ENCODE data around the gene SLIT1.

Gene SLIT1

DNA sequence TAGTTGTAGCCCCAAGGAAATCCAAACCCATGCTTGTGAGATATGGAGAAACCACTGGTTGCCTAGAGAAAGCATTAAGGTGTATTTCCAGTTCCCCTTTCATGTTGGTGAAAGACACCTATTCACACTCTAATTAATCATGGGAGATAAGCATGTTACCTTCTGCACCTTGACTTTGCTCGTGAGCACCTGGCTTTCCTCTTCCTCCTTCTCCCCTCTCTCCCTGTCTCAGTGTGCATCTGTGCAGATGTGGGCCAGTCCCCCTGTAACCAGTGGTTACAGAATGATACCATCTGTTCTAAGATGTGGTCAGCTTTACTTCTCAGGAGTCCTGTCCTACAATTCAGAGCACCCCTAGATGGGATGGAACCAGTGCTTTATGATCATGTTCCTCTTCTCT lies 193.0 kb downstream of the SLIT1 start:
- no peak for DNase-seq

DNA sequence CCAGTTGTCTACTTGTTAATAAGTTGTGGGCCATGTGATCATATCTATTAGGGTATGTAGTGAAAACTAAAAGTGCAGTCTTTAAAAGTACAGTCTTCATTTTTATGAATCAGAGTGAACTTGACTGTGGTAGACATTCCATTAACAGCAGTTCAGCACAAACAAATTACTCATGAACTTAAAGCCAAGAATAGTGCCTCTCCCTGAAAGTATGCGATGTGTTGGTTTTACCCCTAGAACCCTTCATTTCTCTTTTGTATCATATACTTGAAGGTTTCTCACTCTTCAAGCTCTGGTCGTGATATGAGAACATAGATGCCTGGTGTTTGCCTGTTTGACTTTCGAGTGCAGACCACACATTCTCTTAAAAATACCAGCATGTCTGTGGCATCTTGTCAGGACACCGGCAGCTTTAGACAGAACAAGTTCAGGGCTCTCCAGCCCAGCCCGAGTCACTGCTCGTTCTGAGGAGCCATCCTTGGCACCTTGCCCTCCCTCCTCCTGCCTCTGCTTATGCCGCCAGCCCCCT lies 194.4 kb downstream of the SLIT1 start:
- DNase-seq = no peak

DNA sequence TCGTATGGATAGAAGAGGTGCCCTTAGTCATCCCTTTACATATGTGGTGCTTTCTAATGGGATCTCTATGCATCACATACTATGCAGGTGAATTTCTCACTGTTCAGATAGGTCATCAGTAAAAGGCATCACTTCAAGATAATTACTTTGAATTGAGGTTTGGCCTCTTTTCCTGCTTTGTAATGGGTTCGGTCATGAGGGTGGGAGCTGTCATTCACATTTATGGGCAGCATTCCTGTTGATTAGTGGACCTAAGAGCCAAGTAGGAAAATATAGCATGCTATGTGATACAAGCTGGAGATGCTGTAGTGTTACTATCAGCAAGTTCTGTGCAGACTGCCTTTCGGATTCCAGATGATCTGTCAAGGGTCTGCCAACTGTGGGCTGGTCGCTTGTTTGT lies 197.3 kb downstream of the SLIT1 start:
- no peak for DNase-seq

DNA sequence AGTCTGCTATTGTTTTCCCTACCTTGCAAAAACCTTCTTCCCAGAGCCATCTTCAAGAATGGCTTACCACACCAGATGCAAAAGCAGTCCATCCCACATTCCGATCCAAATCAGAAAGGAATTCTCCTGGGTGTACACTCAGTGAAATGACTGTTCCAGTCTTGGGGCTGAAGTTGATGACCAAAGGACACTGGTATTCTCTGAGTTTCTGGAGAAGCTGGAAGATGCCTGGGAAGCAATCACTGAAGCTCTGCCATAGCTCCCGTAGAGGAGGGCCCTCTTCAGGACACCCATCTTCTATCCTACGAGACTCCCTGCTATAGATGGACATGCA lies 197.9 kb downstream of the SLIT1 start:
- DNase-seq = no peak

DNA sequence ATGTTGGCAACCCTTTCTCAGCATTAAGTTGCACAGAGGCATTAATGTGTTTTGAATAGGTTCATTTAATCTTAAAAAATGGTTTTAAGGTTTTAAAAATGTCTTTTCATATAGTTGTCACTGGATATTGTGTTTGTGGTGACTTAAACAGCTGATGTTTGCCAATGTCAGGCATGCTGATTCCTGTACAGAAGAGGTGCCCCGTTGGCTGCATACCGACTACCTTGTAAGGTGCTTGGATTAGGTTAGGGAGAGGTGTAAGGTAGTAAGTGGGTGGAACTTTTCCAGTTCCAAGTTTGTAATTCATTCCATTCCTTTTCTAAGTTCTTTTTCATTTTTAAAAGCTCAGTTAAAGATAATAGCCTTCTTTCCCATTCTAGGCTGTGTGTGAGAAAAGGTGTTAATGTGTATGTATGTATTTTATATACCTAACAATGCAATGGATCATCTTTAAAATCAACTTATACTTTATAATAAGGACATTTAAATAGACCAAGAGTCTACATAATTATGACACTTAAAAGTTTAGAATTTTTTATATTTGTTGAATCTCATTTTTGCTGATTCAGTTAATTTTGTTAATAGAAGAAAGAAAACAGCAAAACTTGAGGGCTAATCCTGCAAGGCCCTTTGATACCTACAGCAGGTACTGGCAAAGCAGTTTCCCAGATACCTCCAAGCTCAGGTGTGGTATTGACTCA lies 198.5 kb downstream of the SLIT1 start:
- DNase-seq = no peak

DNA sequence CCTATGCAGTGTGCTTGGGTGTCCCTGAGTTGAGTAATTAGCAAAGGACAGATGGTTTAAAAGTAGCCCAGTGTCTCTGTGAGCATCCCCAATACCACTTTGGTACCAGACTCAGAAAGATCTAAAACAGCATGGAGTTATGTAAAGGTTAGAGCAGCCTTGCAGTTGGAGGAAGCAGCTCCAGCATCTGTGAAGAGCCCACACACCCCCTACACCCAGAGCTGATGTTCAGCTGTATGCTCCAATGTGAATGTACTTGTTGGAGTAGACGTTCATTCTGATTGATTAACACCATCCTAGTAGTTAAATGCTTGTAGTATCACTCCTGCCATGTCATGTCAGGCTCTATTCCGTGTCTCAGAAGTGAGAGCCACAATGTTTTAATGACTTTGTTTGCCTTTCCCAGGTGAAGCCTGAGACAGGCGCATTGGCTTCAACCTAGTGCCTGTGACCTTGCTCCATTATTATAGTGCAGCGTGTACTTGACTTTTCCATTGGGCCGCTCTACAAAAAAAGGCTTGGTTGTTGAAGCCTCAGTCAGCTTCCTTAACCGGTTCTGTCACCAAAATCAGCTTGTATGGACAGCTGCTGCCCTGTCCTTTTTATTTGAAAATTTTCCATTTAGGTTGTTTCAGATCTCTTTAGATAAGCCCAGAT lies 199.4 kb downstream of the SLIT1 start:
- DNase-seq = no peak

DNA sequence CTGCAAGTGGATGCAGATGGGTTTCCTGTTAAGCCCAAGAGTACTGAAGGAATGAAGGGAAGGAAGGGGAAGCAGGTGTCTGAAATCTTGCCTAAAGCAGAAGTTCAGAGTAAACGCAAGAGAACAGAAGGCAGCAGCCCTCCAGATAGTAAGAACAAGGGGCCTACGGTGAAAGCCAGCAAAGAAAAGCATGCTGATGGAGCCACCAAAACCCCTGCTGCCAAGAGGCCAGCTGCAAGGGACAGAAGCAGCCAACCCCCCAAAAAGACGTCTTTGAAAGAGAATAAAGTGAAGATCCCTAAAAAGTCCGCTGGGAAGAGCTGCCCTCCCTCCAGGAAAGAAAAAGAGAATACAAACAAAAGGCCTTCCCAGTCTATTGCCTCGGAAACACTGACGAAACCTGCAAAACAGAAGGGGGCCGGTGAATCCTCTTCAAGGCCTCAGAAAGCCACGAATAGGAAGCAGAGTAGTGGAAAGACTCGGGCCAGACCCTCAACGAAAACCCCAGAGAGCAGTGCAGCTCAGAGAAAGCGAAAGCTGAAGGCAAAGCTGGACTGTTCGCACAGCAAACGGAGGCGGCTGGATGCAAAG lies 201.1 kb downstream of the SLIT1 start:
- DNase-seq = no peak

DNA sequence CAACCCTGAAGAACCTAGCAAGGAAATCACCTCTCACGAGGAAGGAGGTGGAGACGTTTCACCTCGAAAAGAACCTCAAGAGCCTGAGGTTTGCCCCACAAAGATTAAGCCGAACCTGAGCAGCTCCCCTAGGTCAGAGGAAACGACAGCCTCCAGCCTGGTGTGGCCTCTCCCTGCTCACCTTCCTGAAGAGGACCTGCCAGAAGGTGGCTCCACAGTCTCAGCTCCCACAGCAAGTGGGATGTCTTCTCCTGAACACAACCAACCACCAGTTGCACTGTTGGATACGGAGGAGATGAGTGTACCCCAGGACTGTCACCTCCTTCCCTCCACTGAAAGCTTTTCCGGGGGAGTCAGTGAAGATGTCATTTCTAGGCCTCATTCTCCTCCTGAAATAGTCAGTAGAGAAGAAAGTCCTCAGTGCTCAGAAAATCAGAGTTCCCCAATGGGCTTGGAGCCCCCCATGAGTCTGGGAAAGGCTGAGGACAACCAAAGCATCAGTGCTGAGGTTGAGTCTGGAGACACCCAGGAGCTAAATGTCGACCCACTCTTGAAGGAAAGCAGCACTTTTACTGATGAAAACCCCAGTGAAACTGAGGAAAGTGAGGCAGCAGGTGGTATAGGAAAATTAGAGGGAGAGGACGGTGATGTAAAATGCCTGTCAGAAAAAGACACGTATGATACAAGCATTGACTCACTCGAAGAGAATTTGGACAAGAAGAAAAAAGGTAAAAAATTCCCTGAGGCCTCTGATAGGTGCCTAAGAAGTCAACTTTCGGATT lies 203.4 kb downstream of the SLIT1 start:
- DNase-seq = no peak

DNA sequence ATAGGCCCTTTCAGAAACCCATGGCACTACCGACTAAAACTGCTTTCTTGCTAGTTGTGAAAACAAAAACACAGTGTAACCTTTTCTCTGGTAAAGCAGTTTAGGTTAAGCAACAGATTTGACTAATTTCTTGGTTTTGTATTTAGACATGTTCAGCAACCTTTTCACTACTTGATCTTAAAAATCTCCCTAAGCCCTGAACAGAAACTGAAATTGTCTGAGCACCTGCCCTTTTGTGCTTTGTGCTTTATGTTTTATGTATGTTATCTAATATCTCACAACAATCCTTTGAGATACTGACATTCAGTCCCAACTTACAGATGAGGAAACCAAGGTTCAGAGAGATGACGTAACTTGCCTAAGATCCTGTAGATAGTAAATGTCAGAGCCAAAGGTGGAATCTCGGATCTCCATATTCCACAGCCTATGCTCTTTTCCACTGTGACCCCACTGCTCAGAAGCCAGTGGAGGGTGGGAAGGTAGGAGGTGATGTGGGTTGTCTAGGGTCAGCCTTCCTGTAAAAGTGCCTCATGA lies 207.1 kb downstream of the SLIT1 start:
- no peak for DNase-seq

DNA sequence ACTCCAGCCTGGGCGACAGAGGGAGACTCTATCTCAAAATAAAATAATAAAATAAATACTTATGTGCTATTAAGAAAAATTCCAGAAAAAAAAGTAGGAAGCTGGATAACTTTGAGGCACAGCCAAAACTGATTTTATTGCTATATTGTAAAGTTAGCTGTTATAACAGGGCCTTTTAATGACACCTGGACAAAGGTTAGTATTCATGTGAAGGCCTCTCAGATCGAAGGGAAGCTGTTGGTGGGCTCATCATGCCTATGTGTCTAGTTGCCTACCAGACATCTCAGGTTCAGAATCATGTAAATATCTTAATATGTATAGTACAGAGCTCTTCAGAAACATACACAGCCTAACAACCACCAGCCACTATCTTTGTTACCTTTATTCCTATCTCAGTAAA lies 210.6 kb downstream of the SLIT1 start:
- DNase-seq = no peak

DNA sequence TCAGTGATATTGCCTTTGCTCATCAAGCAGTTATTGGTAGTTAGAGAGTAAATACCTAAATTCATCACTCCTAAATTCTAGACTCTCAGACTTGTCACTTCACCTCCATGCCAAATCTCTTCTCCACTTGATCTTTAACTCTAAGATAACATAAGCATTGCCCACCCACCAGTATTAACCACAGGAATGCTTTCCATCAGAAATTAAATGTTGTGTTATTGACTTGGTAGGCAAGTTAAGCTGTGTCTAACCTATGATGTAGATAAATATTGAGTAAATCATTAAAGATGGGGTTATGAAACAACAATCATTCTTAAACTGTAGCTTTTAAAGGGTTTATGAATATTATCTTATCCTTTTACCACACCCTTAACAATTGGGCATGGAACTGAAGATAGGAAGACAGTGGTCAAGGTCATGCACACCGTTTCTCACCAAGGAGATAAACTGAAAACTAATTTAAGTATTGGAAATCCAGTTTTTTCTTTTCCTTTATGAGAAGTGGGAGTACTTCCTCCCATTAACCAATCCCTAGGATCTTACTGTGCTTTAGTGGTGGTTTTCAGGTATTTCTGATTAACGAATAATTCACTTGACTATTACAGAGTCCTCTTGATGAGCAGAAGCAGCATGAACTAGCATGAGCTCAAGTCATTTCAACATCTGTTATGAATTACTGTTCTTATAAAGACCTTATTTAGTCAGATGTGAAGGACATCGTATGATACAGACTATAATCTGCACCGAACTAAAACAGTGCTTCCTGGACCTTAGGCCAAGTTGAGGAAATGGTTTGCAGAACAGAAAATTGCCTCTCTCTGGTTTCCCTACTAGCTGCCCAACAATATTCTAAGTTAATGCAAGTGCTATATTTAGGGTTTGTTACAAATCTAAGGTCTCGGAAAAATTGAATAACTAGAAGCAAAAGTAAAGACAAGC lies 211.7 kb downstream of the SLIT1 start:
- DNase-seq = no peak

DNA sequence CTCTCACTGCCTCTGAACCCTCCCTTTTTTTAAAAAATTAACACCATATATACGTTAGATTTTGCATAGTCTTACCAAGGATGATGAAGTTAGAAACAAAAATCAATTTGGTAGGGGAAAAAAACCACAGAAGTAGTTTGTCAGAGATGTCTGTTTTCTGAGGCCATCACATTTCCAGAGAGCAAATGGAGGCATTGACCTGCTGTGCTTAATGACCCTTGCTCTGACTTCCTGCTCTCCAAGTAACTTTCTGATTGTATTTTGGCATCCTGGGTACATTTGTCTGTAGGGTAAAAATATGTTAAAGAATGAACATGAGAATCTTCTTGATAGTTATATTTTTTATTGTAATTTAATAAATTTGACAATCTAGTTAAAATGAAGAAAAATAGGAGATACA lies 213.5 kb downstream of the SLIT1 start:
- no peak for DNase-seq

DNA sequence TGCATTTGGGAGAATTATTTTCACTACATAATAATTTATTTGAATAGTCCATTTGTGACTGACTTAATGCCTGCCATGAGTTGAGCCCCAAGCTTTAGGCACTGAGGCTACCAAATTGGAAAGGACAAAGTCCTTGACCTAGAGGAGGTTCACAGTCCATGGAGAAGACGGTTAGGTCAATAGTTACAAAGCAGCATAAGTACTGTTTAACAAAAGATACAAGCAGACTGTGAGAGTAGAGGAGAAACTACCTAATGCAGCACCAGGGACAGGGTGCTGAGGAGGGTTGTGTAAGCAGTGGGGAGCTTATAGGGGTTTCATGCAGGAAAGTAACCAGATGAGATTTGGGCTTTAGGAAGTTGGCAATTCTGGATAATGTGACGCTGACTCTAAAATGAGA lies 214.4 kb downstream of the SLIT1 start:
- no peak for DNase-seq

DNA sequence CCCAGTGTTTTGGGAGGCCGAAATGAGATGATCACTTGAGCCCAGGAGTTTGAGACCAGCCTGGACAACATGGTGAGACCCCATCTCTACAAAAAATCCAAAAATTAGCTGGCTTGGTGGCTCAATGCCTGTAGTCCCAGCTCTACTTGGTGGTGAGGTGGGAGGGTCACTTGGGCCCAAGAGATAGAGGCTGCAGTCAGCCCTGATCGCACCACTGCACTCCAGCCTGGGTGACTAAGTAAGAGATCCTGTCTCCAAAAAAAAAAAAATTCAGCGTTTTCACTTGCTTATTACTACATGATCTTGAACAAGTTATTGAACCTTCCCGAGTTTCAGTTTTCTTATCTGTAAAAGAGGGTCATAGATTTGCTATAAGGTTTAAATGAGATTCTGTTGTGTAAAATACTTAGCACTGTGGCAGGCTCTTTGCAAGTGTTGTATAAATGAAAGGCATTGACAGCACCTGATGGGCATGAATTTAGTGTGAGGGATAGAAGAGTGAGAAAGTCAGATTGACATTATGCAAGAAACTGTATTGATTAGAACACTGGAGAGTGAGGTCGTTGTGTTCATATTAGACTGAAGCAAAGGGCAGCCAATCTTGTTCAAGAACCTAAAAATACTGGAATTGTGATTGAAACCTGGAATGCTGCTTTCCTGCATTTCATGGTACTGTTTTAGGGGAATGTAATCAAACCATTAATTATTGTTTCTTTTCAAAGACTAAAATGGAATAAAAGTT lies 216.9 kb downstream of the SLIT1 start:
- DNase-seq = no peak

DNA sequence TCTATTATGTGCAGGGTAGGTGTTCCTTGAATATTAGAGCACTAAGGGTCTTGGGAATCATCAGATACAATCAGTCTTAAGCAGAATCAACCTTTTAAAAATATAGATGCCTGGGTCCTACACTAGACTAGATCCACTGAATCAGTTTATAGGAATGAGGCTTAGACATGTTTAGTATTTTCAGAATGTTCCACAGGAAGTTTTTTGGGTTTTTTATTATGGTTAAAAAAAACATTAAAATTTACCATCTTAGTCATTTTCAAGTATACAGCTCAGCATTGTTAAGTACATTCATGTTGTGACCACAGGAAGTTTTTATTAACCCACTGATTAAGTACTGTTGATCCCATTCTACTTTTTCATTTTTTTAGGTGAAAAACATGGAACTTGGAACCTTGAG lies 217.9 kb downstream of the SLIT1 start:
- no peak for DNase-seq

DNA sequence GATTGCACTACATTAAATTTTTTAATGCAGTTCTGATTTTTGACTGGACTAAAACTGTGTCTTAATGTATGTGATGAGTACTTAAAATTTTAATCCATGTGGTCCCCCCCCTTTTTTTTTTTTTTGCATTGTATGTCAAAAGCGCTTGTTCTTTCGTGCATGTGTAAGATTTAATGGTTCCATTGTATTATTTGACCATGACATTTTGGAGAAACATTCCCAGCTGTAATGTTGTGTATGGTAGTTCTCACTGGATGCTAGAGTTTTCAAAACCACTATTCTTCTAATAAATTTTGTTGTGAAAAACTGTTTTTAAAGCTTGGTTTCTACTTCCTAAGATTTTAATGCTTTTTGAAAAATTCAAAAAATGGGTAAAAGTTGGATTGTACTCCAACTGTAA lies 221.6 kb downstream of the SLIT1 start:
- no peak for DNase-seq

DNA sequence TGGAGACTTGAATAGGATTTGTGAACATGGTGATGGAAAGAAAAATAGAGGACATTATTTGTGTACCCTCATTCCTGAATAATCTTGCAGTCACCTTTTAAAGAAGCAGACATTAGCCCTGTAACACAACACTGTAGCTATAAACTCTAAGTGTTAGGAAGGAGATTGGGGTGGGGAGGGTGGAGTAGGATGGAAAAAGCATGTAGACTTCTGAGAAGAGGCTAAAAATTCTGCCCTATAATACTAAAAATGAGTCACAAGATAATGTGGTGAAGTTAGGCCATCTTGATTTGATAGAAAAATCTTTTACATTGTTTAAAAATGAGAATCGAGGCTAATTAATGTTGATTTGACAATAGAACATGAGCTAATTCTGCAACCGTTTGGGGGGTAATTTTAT lies 224.9 kb downstream of the SLIT1 start:
- no peak for DNase-seq

DNA sequence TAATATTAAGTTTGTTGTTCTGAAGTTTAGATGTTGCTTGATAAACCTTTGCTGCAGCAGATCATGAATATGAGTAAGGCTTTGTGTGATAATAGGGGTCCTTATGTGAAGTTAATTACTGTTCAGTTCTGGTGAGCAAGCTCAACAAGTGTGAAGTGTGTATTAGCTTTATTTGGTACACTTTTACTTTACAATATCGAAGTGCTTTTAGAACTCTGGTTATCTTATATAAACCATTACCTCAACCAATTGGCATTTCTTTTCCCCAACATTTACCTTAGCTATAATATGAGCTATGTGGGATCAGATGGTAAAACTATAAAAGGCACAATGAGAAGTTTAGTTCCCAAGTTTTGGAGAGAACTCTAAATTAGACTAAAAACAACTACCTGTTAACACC lies 226.0 kb downstream of the SLIT1 start:
- DNase-seq = no peak

DNA sequence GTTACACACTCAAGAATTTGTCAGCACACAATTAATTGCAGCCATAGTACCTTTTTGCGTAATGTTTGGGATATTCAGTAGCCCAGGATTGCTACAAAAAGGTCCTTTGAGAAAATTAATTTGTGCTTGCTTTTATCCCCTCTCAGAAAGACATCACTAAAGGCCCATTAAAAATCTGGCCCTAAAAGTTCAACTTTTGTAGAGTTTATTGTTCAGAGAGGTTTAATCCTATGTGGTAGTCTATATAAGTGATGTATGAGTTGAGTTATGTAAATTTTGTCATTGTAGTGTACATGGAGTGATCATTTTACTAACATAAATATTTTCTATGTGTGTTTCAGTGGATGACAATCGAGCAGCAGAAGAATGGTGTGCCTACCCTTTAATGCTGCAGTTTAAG lies 227.7 kb downstream of the SLIT1 start:
- DNase-seq = no peak

DNA sequence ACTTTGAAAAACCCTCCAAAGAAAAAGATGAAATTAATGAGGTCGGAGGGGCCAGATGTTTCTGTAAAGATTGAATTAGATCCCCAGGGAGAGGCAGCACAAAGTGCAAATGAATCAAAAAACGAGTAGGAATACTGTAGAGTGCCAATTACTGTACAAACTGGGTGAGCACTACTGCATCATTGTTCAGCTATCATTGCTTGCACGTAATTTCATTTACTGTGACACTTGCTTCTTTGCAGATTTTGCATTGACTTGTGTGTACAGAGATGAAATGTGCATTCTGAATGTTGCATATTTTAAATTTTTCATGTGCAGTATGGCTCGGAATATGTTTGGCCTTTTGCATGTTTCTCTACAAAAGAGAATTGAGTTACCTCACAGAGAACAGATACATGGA lies 230.0 kb downstream of the SLIT1 start:
- DNase-seq = no peak

DNA sequence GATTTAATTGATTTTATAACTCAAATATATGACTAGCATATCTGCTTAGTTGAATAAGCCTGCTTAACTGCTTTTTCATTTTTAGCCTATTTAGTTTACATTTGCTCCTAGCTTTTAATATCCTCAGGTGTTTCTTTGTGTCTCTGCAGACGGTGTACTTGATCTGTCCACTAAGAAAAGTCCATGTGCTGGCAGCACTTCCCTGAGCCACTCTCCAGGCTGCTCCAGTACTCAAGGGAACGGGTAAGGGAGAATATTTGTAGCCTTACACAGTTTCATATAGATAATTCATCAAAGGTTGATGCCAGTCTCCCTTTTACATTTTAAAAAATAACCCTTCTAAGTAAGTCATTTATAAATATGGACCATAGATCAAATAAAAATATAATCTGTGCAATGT lies 233.8 kb downstream of the SLIT1 start:
- no peak for DNase-seq

Measured in NK-92 treated with Interleukin-12 subunit alpha and Interleukin-12 subunit beta, amount 100 ng/mL, for 24 hours (cell line).